Measurements from ENCODE around the gene PPP1R9A.
"Not testable (repeated sequence)": the region's sequence is repeated elsewhere in the genome, so short reads cannot be mapped to it uniquely, and the experiment has no call there.

PPP1R9A gene

GRCh38 chr7:94980418-94981142 is 73.2 kb downstream of the PPP1R9A start:
- no peak for DNase-seq

- DNase-seq, result no peak
These were observed 88.5 kb downstream of the PPP1R9A start for GRCh38 chr7:94995921-94996320.

GRCh38 chr7:94996369-94996768 is 89.0 kb downstream of the PPP1R9A start:
- DNase-seq, result no peak

- DNase-seq, result no peak
These were observed 90.2 kb downstream of the PPP1R9A start for GRCh38 chr7:94997547-94997946.

GRCh38 chr7:94998266-94999068 is 91.1 kb downstream of the PPP1R9A start:
- no peak for DNase-seq

- no peak for DNase-seq
These were observed 91.6 kb downstream of the PPP1R9A start for GRCh38 chr7:94999069-94999351.

GRCh38 chr7:94999601-95000000 is 92.2 kb downstream of the PPP1R9A start:
- DNase-seq, result not testable (repeated sequence)

- no peak for DNase-seq
These were observed 93.9 kb downstream of the PPP1R9A start for GRCh38 chr7:95001258-95001657.

- no peak for DNase-seq
These were observed 94.6 kb downstream of the PPP1R9A start for GRCh38 chr7:95001815-95002561.

GRCh38 chr7:95002775-95003174 is 95.4 kb downstream of the PPP1R9A start:
- DNase-seq, result no peak

GRCh38 chr7:95004618-95005247 is 97.3 kb downstream of the PPP1R9A start:
- no peak for DNase-seq

- DNase-seq, result no peak
These were observed 98.6 kb downstream of the PPP1R9A start for GRCh38 chr7:95006010-95006409.

- not testable (repeated sequence) for DNase-seq
These were observed 101.4 kb downstream of the PPP1R9A start for GRCh38 chr7:95008773-95009172.

- DNase-seq, result no peak
These were observed 103.9 kb downstream of the PPP1R9A start for GRCh38 chr7:95011146-95011928.

- DNase-seq, result no peak
These were observed 104.6 kb downstream of the PPP1R9A start for GRCh38 chr7:95011995-95012394.

GRCh38 chr7:95018021-95018420 is 110.6 kb downstream of the PPP1R9A start:
- no peak for DNase-seq

- no peak for DNase-seq
These were observed 118.6 kb downstream of the PPP1R9A start for GRCh38 chr7:95026018-95026417.

- no peak for DNase-seq
These were observed 119.2 kb downstream of the PPP1R9A start for GRCh38 chr7:95026421-95027072.

GRCh38 chr7:95027234-95027872 is 120.0 kb downstream of the PPP1R9A start:
- no peak for DNase-seq

- no peak for DNase-seq
These were observed 121.3 kb downstream of the PPP1R9A start for GRCh38 chr7:95028683-95029082.

GRCh38 chr7:95035295-95035694 is 127.9 kb downstream of the PPP1R9A start:
- DNase-seq, result no peak

Data from MV-4-11 (cell line).